Activated B cell treated with CpG ODN at 0.5 μM for 24 hours (primary cell): Measurements from ENCODE around the gene PLEKHJ1. TPM values are rescaled to one million over a fixed set of nuclear protein-coding genes. Genes with fewer than 3 reads are reported as not detected.

Experiments used
- ATAC-seq: fragments of 200-7000 bp; cut with Tn5 transposase; one replicate; pipeline ENCODE4 v1.10.0; 2021; ENCODE audit warnings: low read depth, mild to moderate bottlenecking, moderate library complexity
- CTCF ChIA-PET: fragments of 350-600 bp; sonication (Branson Sonifier 250); formaldehyde crosslinking; loops from one replicate; lab custom pipeline; 2021; ENCODE audit warnings: antibody characterized with exemption; lab: Charles Lee
- POLR2A ChIA-PET: fragments of 350-600 bp; sonication (Branson Sonifier 250); formaldehyde crosslinking; loops from one replicate; lab custom pipeline; 2021; ENCODE audit warnings: antibody characterized with exemption; lab: Charles Lee
- DNase-seq: peaks from one replicate; pipeline ENCODE4 v3.0.0; 2022
- H3K27ac Mint-ChIP-seq: one replicate; pipeline ENCODE4 v1.8.0; 2020; ENCODE audit warnings: mixed read lengths
- H3K27me3 Mint-ChIP-seq: one replicate; pipeline ENCODE4 v1.8.0; 2021; ENCODE audit warnings: mixed read lengths
- H3K36me3 Mint-ChIP-seq: one replicate; pipeline ENCODE4 v1.8.0; 2021; ENCODE audit warnings: low read depth, mixed read lengths
- H3K4me1 Mint-ChIP-seq: one replicate; pipeline ENCODE4 v1.8.0; 2021; ENCODE audit warnings: mixed read lengths
- H3K4me3 Mint-ChIP-seq: one replicate; pipeline ENCODE4 v1.8.0; 2020; ENCODE audit warnings: mild to moderate bottlenecking, mixed read lengths
- H3K9me3 Mint-ChIP-seq: one replicate; pipeline ENCODE4 v1.8.0; 2020; ENCODE audit warnings: mixed read lengths
- CTCF ChIP-seq: fragments of 200-600 bp; IDR thresholded peaks from one replicate; pipeline ENCODE4 v1.8.0; 2022; ENCODE audit warnings: antibody characterized with exemption, mild to moderate bottlenecking
- intact Hi-C: fragments of 100-400 bp; cut with micrococcal nuclease; formaldehyde crosslinking; loops from one replicate; pipeline ENCODE4 v1.15.1; 2024
- total RNA-seq: library from RNA; stranded (reverse); gene quantifications from 2 replicates; pipeline ENCODE4 v1.2.3, GENCODE V29; 2022

PLEKHJ1 gene
- total RNA-seq, 1 donor from 2014 or later: 74.9 TPM

GRCh38 chr19:2197270-2197669 lies 38.9 kb downstream of the PLEKHJ1 start:
- Mint-ChIP-seq H3K4me1 (peaks cover 5% of the 10 kb centered on the region), H3K27ac (no peak overlapping the region), H3K9me3 (no peaks in the 10 kb centered on the region), H3K36me3 (peaks cover 67% of the 10 kb centered on the region), H3K27me3 (no peaks in the 10 kb centered on the region), H3K4me3 (no peak overlapping the region)
- CTCF ChIA-PET: no interaction called here
- intact Hi-C loops: loop anchor here (5.0 kb wide), 1 partner anchor 40 kb away; no protein-coding TSS in a partner anchor
- no peak for ATAC-seq
- DNase-seq: no peak
- no peak for TF ChIP-seq CTCF
- POLR2A ChIA-PET: no interaction called here

GRCh38 chr19:2195914-2196313 lies 40.2 kb downstream of the PLEKHJ1 start:
- POLR2A ChIA-PET: interaction anchor here (0.6 kb wide), 2 partner anchors 94 to 130 kb away, joined by 3 to 6 read pairs; no protein-coding TSS in a partner anchor
- Mint-ChIP-seq H3K27ac (no peak overlapping the region), H3K36me3 (peaks cover 69% of the 10 kb centered on the region), H3K4me1 (peaks cover 5% of the 10 kb centered on the region), H3K27me3 (no peaks in the 10 kb centered on the region), H3K4me3 (no peak overlapping the region), H3K9me3 (no peaks in the 10 kb centered on the region)
- no peak for TF ChIP-seq CTCF
- DNase-seq (no peak), ATAC-seq (no peak)
- CTCF ChIA-PET: no interaction called here
- intact Hi-C loops: loop anchor here (5.0 kb wide), 1 partner anchor 39 kb away; no protein-coding TSS in a partner anchor

GRCh38 chr19:2195361-2195760 lies 40.8 kb downstream of the PLEKHJ1 start:
- intact Hi-C loops: loop anchor here (5.0 kb wide), 1 partner anchor 38 kb away; no protein-coding TSS in a partner anchor
- H3K4me1 Mint-ChIP-seq: peaks cover 5% of the 10 kb centered on the region
- no peaks in the 10 kb centered on the region for H3K27me3 Mint-ChIP-seq
- ChIA-PET CTCF (no interaction called here), POLR2A (no interaction called here)
- H3K9me3 Mint-ChIP-seq: no peaks in the 10 kb centered on the region
- H3K27ac Mint-ChIP-seq: no peak overlapping the region
- DNase-seq (no peak), ATAC-seq (no peak)
- H3K36me3 Mint-ChIP-seq: peaks cover 72% of the 10 kb centered on the region
- TF ChIP-seq CTCF: no peak
- no peak overlapping the region for H3K4me3 Mint-ChIP-seq

GRCh38 chr19:2194513-2195078 lies 41.5 kb downstream of the PLEKHJ1 start:
- DNase-seq (no peak), ATAC-seq (no peak)
- intact Hi-C loops: loop anchor here (5.0 kb wide), 1 partner anchor 37 kb away; no protein-coding TSS in a partner anchor
- TF ChIP-seq CTCF: no peak
- Mint-ChIP-seq H3K9me3 (no peaks in the 10 kb centered on the region), H3K27me3 (no peaks in the 10 kb centered on the region), H3K36me3 (peaks cover 76% of the 10 kb centered on the region), H3K27ac (no peak overlapping the region), H3K4me1 (peaks cover 5% of the 10 kb centered on the region), H3K4me3 (no peak overlapping the region)
- POLR2A ChIA-PET: no interaction called here
- CTCF ChIA-PET: no interaction called here

- CTCF ChIA-PET: no interaction called here
Observed at GRCh38 chr19:2193807-2194206, 42.3 kb downstream of the PLEKHJ1 start.

More at GRCh38 chr19:2193807-2194206, 42.3 kb downstream of the PLEKHJ1 start:
- no peak for ATAC-seq
- Mint-ChIP-seq H3K27ac (no peak overlapping the region), H3K4me3 (no peak overlapping the region), H3K27me3 (no peaks in the 10 kb centered on the region), H3K9me3 (no peaks in the 10 kb centered on the region), H3K36me3 (peaks cover 78% of the 10 kb centered on the region), H3K4me1 (peaks cover 9% of the 10 kb centered on the region)
- DNase-seq: no peak
- TF ChIP-seq CTCF: no peak
- POLR2A ChIA-PET: no interaction called here
- intact Hi-C loops: no loop called here
